ENCODE measurements around the gene SPEF1.

GRCh38 chr20:3811467-3812258 lies 30.4 kb upstream of the SPEF1 start:
- no peak for TF ChIP-seq ELF4 (IDR thresholded peaks at IDR 0.05)
- TF ChIP-seq BHLHE40 (IDR thresholded peaks at IDR 0.05; ENCODE audit: borderline replicate concordance): no peak
- TF ChIP-seq FOXA1 (IDR thresholded peaks at IDR 0.05): no peak
- no peak for TF ChIP-seq CTBP1 (IDR thresholded peaks at IDR 0.05; ENCODE audit: borderline replicate concordance)
- TF ChIP-seq FOXM1 (IDR thresholded peaks at IDR 0.05; ENCODE audit: borderline replicate concordance): no peak
- TF ChIP-seq SP1 (IDR thresholded peaks at IDR 0.05): no peak
- no peak for TF ChIP-seq ARNT (IDR thresholded peaks at IDR 0.05)
- TF ChIP-seq TARDBP (IDR thresholded peaks at IDR 0.05): no peak
- TF ChIP-seq LEF1 (IDR thresholded peaks at IDR 0.05; ENCODE audit: borderline replicate concordance): no peak
